ENCODE measurements around the gene NTM.

The NTM gene

GRCh38 chr11:132033051-132033450, 662.6 kb downstream of the NTM start:
- WGBS (ENCODE audit: extremely low coverage, insufficient coverage, low lambda C conversion rate) = no CpG with 5 or more reads among the region's 4 CpGs

DNA sequence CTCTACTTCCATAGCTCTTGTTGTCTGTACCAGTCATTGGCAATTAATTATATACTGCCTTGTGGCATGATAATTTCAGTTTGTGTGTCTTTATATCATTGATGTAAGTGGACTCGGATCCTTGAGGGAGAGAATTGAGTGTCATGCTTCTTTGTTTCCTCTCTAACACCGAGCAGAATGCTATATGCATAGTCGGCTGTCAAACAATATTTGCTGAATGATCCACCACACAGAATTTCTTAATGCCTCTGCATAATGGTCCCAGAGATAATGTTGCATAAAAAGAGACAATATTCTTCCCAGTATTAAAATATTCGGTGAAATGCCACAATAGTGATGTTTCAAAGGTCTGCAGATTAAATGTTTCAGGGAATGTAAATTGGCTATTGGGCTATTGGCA, 664.8 kb downstream of the NTM start:
- H2BK5ac ChIP-seq (ENCODE audit: low read length) = no peak overlapping the region
- no peak overlapping the region for H2BK15ac ChIP-seq (replicated peaks; ENCODE audit: low read depth)
- H3K4ac ChIP-seq (ENCODE audit: low read depth, low read length) = no peak overlapping the region
- H4K8ac ChIP-seq (ENCODE audit: low read depth, low read length) = no peak overlapping the region
- no peak for DNase-seq
- peaks cover 1% of the 10 kb centered on the region for H3K4me1 ChIP-seq (ENCODE audit: control insufficient read depth, low read depth, low read length)
- no peak overlapping the region for H3K9ac ChIP-seq (ENCODE audit: low read length)
- no peak overlapping the region for H3K4me3 ChIP-seq (ENCODE audit: low read length)
- H3K79me2 ChIP-seq (ENCODE audit: control insufficient read depth, insufficient read depth, low read length) = no peaks in the 10 kb centered on the region
- no peak overlapping the region for H2BK120ac ChIP-seq (ENCODE audit: low read depth, low read length)
- H3K79me1 ChIP-seq (ENCODE audit: low read length) = no peaks in the 10 kb centered on the region
- H3K27me3 ChIP-seq (ENCODE audit: insufficient read depth, low read length, poor library complexity) = no peaks in the 10 kb centered on the region
- H3K27ac ChIP-seq (ENCODE audit: low read depth, low read length) = no peak overlapping the region
- H2AK5ac ChIP-seq (ENCODE audit: low read length) = no peak overlapping the region
- no peak overlapping the region for H3K4me2 ChIP-seq (ENCODE audit: low read length)
- no peak overlapping the region for H4K5ac ChIP-seq (ENCODE audit: low read length)
- WGBS (ENCODE audit: extremely low coverage, insufficient coverage, low lambda C conversion rate) = no CpG with 5 or more reads among the region's 4 CpGs
- no peak overlapping the region for H3K56ac ChIP-seq (ENCODE audit: low read length)
- H3K36me3 ChIP-seq (ENCODE audit: control insufficient read depth, insufficient read depth, low read length) = no peaks in the 10 kb centered on the region
- no peak overlapping the region for H3K23ac ChIP-seq (ENCODE audit: low read length)
- no peak overlapping the region for H3K18ac ChIP-seq (ENCODE audit: low read length)

More at GRCh38 chr11:132033051-132033450, 662.6 kb downstream of the NTM start:
- Histone ChIP-seq H3K23ac (ENCODE audit: low read length) (no peak overlapping the region), H3K27ac (ENCODE audit: low read depth, low read length) (no peak overlapping the region), H4K5ac (ENCODE audit: low read length) (no peak overlapping the region), H3K18ac (ENCODE audit: low read length) (no peak overlapping the region), H3K79me1 (ENCODE audit: low read length) (no peaks in the 10 kb centered on the region), H3K79me2 (ENCODE audit: control insufficient read depth, insufficient read depth, low read length) (no peaks in the 10 kb centered on the region), H3K4me3 (ENCODE audit: low read length) (no peak overlapping the region), H4K8ac (ENCODE audit: low read depth, low read length) (no peak overlapping the region), H3K4ac (ENCODE audit: low read depth, low read length) (no peak overlapping the region), H3K4me2 (ENCODE audit: low read length) (no peak overlapping the region), H3K36me3 (ENCODE audit: control insufficient read depth, insufficient read depth, low read length) (no peaks in the 10 kb centered on the region), H3K9ac (ENCODE audit: low read length) (no peak overlapping the region), H3K27me3 (ENCODE audit: insufficient read depth, low read length, poor library complexity) (no peaks in the 10 kb centered on the region), H2AK5ac (ENCODE audit: low read length) (no peak overlapping the region), H3K56ac (ENCODE audit: low read length) (no peak overlapping the region), H2BK15ac (replicated peaks; ENCODE audit: low read depth) (no peak overlapping the region), H3K4me1 (ENCODE audit: control insufficient read depth, low read depth, low read length) (peaks cover 1% of the 10 kb centered on the region), H2BK5ac (ENCODE audit: low read length) (no peak overlapping the region), H2BK120ac (ENCODE audit: low read depth, low read length) (no peak overlapping the region)
- DNase-seq = no peak

GRCh38 chr11:132035766-132036165, 665.4 kb downstream of the NTM start:
- H3K36me3 ChIP-seq (ENCODE audit: control insufficient read depth, insufficient read depth, low read length) = no peaks in the 10 kb centered on the region
- no peak overlapping the region for H3K56ac ChIP-seq (ENCODE audit: low read length)
- no CpG with 5 or more reads among the region's 4 CpGs for WGBS (ENCODE audit: extremely low coverage, insufficient coverage, low lambda C conversion rate)
- no peaks in the 10 kb centered on the region for H3K79me2 ChIP-seq (ENCODE audit: control insufficient read depth, insufficient read depth, low read length)
- H3K23ac ChIP-seq (ENCODE audit: low read length) = no peak overlapping the region
- no peak overlapping the region for H4K8ac ChIP-seq (ENCODE audit: low read depth, low read length)
- H3K4me3 ChIP-seq (ENCODE audit: low read length) = no peak overlapping the region
- H3K27ac ChIP-seq (ENCODE audit: low read depth, low read length) = no peak overlapping the region
- DNase-seq = peak; percentile 72
- no peaks in the 10 kb centered on the region for H3K27me3 ChIP-seq (ENCODE audit: insufficient read depth, low read length, poor library complexity)
- no peak overlapping the region for H3K18ac ChIP-seq (ENCODE audit: low read length)
- H3K79me1 ChIP-seq (ENCODE audit: low read length) = no peaks in the 10 kb centered on the region
- H3K9ac ChIP-seq (ENCODE audit: low read length) = no peak overlapping the region
- no peak overlapping the region for H3K4me2 ChIP-seq (ENCODE audit: low read length)
- H2AK5ac ChIP-seq (ENCODE audit: low read length) = no peak overlapping the region
- H2BK5ac ChIP-seq (ENCODE audit: low read length) = no peak overlapping the region
- H2BK120ac ChIP-seq (ENCODE audit: low read depth, low read length) = no peak overlapping the region
- no peak overlapping the region for H3K4ac ChIP-seq (ENCODE audit: low read depth, low read length)
- H3K4me1 ChIP-seq (ENCODE audit: control insufficient read depth, low read depth, low read length) = peaks cover 1% of the 10 kb centered on the region
- H2BK15ac ChIP-seq (replicated peaks; ENCODE audit: low read depth) = no peak overlapping the region
- no peak overlapping the region for H4K5ac ChIP-seq (ENCODE audit: low read length)

GRCh38 chr11:132036220-132036619, 665.8 kb downstream of the NTM start:
- no CpG with 5 or more reads among the region's 2 CpGs for WGBS (ENCODE audit: extremely low coverage, insufficient coverage, low lambda C conversion rate)
- Histone ChIP-seq H3K27ac (ENCODE audit: low read depth, low read length) (no peak overlapping the region), H2BK120ac (ENCODE audit: low read depth, low read length) (no peak overlapping the region), H3K79me2 (ENCODE audit: control insufficient read depth, insufficient read depth, low read length) (no peaks in the 10 kb centered on the region), H3K56ac (ENCODE audit: low read length) (no peak overlapping the region), H2AK5ac (ENCODE audit: low read length) (no peak overlapping the region), H3K79me1 (ENCODE audit: low read length) (no peaks in the 10 kb centered on the region), H4K8ac (ENCODE audit: low read depth, low read length) (no peak overlapping the region), H2BK5ac (ENCODE audit: low read length) (no peak overlapping the region), H3K27me3 (ENCODE audit: insufficient read depth, low read length, poor library complexity) (no peaks in the 10 kb centered on the region), H3K18ac (ENCODE audit: low read length) (no peak overlapping the region), H3K9ac (ENCODE audit: low read length) (no peak overlapping the region), H3K23ac (ENCODE audit: low read length) (no peak overlapping the region), H2BK15ac (replicated peaks; ENCODE audit: low read depth) (no peak overlapping the region), H4K5ac (ENCODE audit: low read length) (no peak overlapping the region), H3K36me3 (ENCODE audit: control insufficient read depth, insufficient read depth, low read length) (no peaks in the 10 kb centered on the region), H3K4me2 (ENCODE audit: low read length) (no peak overlapping the region), H3K4me1 (ENCODE audit: control insufficient read depth, low read depth, low read length) (peaks cover 1% of the 10 kb centered on the region), H3K4ac (ENCODE audit: low read depth, low read length) (no peak overlapping the region), H3K4me3 (ENCODE audit: low read length) (no peak overlapping the region)
- DNase-seq = no peak

- Histone ChIP-seq H2BK15ac (replicated peaks; ENCODE audit: low read depth) (no peak overlapping the region), H3K4ac (ENCODE audit: low read depth, low read length) (no peak overlapping the region), H3K4me3 (ENCODE audit: low read length) (no peak overlapping the region), H3K23ac (ENCODE audit: low read length) (no peak overlapping the region), H3K27me3 (ENCODE audit: insufficient read depth, low read length, poor library complexity) (no peaks in the 10 kb centered on the region), H3K36me3 (ENCODE audit: control insufficient read depth, insufficient read depth, low read length) (no peaks in the 10 kb centered on the region), H2BK5ac (ENCODE audit: low read length) (no peak overlapping the region), H3K79me1 (ENCODE audit: low read length) (no peaks in the 10 kb centered on the region), H2BK120ac (ENCODE audit: low read depth, low read length) (no peak overlapping the region), H3K27ac (ENCODE audit: low read depth, low read length) (no peak overlapping the region), H4K8ac (ENCODE audit: low read depth, low read length) (no peak overlapping the region), H4K5ac (ENCODE audit: low read length) (no peak overlapping the region), H3K18ac (ENCODE audit: low read length) (peak overlapping the region; percentile 6), H3K56ac (ENCODE audit: low read length) (no peak overlapping the region), H3K4me2 (ENCODE audit: low read length) (no peak overlapping the region), H3K79me2 (ENCODE audit: control insufficient read depth, insufficient read depth, low read length) (no peaks in the 10 kb centered on the region), H3K9ac (ENCODE audit: low read length) (no peak overlapping the region), H2AK5ac (ENCODE audit: low read length) (no peak overlapping the region), H3K4me1 (ENCODE audit: control insufficient read depth, low read depth, low read length) (peaks cover 1% of the 10 kb centered on the region)
- no CpG with 5 or more reads among the region's 4 CpGs for WGBS (ENCODE audit: extremely low coverage, insufficient coverage, low lambda C conversion rate)
- no peak for DNase-seq
Observed at GRCh38 chr11:132036746-132037466, 666.5 kb downstream of the NTM start.

GRCh38 chr11:132037467-132037862, 667.0 kb downstream of the NTM start:
- no peaks in the 10 kb centered on the region for H3K79me2 ChIP-seq (ENCODE audit: control insufficient read depth, insufficient read depth, low read length)
- H3K23ac ChIP-seq (ENCODE audit: low read length) = no peak overlapping the region
- no CpG with 5 or more reads among the region's 3 CpGs for WGBS (ENCODE audit: extremely low coverage, insufficient coverage, low lambda C conversion rate)
- no peak overlapping the region for H3K4me3 ChIP-seq (ENCODE audit: low read length)
- H3K9ac ChIP-seq (ENCODE audit: low read length) = no peak overlapping the region
- H3K18ac ChIP-seq (ENCODE audit: low read length) = no peak overlapping the region
- no peak overlapping the region for H3K56ac ChIP-seq (ENCODE audit: low read length)
- no peak overlapping the region for H2BK120ac ChIP-seq (ENCODE audit: low read depth, low read length)
- no peak overlapping the region for H4K5ac ChIP-seq (ENCODE audit: low read length)
- H2BK5ac ChIP-seq (ENCODE audit: low read length) = no peak overlapping the region
- no peak overlapping the region for H3K4ac ChIP-seq (ENCODE audit: low read depth, low read length)
- H3K4me1 ChIP-seq (ENCODE audit: control insufficient read depth, low read depth, low read length) = peaks cover 1% of the 10 kb centered on the region
- H3K79me1 ChIP-seq (ENCODE audit: low read length) = no peaks in the 10 kb centered on the region
- DNase-seq = peak; percentile 77
- no peaks in the 10 kb centered on the region for H3K27me3 ChIP-seq (ENCODE audit: insufficient read depth, low read length, poor library complexity)
- no peak overlapping the region for H3K4me2 ChIP-seq (ENCODE audit: low read length)
- H3K27ac ChIP-seq (ENCODE audit: low read depth, low read length) = no peak overlapping the region
- no peak overlapping the region for H2AK5ac ChIP-seq (ENCODE audit: low read length)
- H2BK15ac ChIP-seq (replicated peaks; ENCODE audit: low read depth) = no peak overlapping the region
- H3K36me3 ChIP-seq (ENCODE audit: control insufficient read depth, insufficient read depth, low read length) = no peaks in the 10 kb centered on the region
- no peak overlapping the region for H4K8ac ChIP-seq (ENCODE audit: low read depth, low read length)

All from mesendoderm (in vitro differentiated cells).